Measurements from ENCODE around the gene ACADVL. TPM values are rescaled to one million over a fixed set of nuclear protein-coding genes. Genes with fewer than 3 reads are reported as not detected.
A peak's percentile ranks its signal among the peaks of the same experiment; 100 is the strongest.

The ACADVL gene
- total RNA-seq, 4 donors from 2014 or later: 677 to 996 (median 722) TPM

GRCh38 chr17:7237266-7237760, 17.6 kb downstream of the ACADVL start:
- ATAC-seq (ENCODE audit: low FRiP score) (no peak), DNase-seq (ENCODE audit: low spot score) (no peak)
- TF ChIP-seq CTCF (IDR thresholded peaks at IDR 0.05): no peak

GRCh38 chr17:7237761-7238419, 18.2 kb downstream of the ACADVL start:
- no peak for DNase-seq (ENCODE audit: low spot score)
- ATAC-seq (ENCODE audit: low FRiP score): peak; percentile 17
- TF ChIP-seq CTCF (IDR thresholded peaks at IDR 0.05): no peak

GRCh38 chr17:7238420-7239090, 18.8 kb downstream of the ACADVL start:
- DNase-seq (ENCODE audit: low spot score) (no peak), ATAC-seq (ENCODE audit: low FRiP score) (no peak)
- TF ChIP-seq CTCF (IDR thresholded peaks at IDR 0.05): no peak

GRCh38 chr17:7239091-7240027, 19.6 kb downstream of the ACADVL start, which contains the start of gene PHF23:
PHF23 (minus strand) TSS chr17:7239457; CDS start chr17:7239279, 178 bp downstream.
- no peak for TF ChIP-seq CTCF (IDR thresholded peaks at IDR 0.05)
- ATAC-seq (ENCODE audit: low FRiP score): peak; percentile 77
- peak; percentile 92 for DNase-seq (ENCODE audit: low spot score)

GRCh38 chr17:7240375-7240774, 20.6 kb downstream of the ACADVL start:
- ATAC-seq (ENCODE audit: low FRiP score) (no peak), DNase-seq (ENCODE audit: low spot score) (no peak)
- no peak for TF ChIP-seq CTCF (IDR thresholded peaks at IDR 0.05)

GRCh38 chr17:7241090-7241733, 21.5 kb downstream of the ACADVL start:
- ATAC-seq (ENCODE audit: low FRiP score): no peak
- no peak for TF ChIP-seq CTCF (IDR thresholded peaks at IDR 0.05)
- no peak for DNase-seq (ENCODE audit: low spot score)
